Measurements from ENCODE around the gene SLC22A8. TPM values are rescaled to one million over a fixed set of nuclear protein-coding genes. Genes with fewer than 3 reads are reported as not detected.

The SLC22A8 gene
- polyA plus RNA-seq, 3 donors, result 40.9 to 54.6 (median 53.9) TPM

- DNase-seq (ENCODE audit: extremely low read depth in 1 of 11, low read depth in 9 of 11, low spot score in 4 of 11), result no peak
These were observed 14.2 kb downstream of the SLC22A8 start for GRCh38 chr11:63001456-63001855.

GRCh38 chr11:62999649-63000048, 16.0 kb downstream of the SLC22A8 start:
- no peak for DNase-seq (ENCODE audit: extremely low read depth in 1 of 11, low read depth in 9 of 11, low spot score in 4 of 11)

DNA sequence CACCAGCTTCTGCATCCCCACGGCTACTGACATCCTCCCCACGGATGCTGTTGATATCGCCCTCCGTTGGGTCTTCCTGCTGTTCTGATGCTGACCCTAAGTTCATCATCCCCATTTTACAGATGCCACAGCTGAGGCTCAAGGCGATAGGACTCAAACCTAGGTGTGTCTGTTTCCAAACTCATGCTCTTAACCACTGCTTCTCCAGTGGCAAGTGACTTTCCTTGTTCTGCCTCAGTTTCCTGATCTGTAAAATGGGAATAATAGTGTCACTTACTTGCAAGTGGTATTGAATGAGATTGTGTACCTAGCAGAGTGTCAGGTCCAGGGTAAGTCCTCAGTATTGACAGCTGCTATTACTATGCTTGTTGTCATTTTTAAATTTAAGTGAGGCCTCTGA, 16.5 kb downstream of the SLC22A8 start:
- no peak for DNase-seq (ENCODE audit: extremely low read depth in 1 of 11, low read depth in 9 of 11, low spot score in 4 of 11)

- DNase-seq (ENCODE audit: extremely low read depth in 1 of 11, low read depth in 9 of 11, low spot score in 4 of 11), result no peak
These were observed 19.4 kb downstream of the SLC22A8 start for GRCh38 chr11:62996271-62996670.

DNA sequence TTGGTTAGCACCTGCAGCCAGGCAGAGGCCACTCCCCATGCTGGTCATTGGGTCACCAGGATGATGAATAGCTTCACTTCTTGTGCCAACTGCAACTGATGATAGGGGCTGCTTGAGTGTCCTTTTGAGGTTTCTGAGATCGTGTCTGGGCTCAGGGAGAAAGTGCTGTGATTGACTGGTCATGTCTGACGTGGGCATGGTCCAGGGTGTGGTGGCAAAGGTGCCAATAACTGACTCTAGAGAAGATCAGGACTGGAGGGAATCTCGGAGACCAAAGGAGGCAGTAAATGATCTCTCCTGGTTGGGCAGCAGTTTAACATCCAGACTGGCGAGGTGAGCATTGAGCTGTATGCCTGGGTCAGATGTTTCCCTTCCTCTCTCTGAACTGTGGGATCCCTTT, 20.9 kb downstream of the SLC22A8 start:
- no peak for DNase-seq (ENCODE audit: extremely low read depth in 1 of 11, low read depth in 9 of 11, low spot score in 4 of 11)

DNA sequence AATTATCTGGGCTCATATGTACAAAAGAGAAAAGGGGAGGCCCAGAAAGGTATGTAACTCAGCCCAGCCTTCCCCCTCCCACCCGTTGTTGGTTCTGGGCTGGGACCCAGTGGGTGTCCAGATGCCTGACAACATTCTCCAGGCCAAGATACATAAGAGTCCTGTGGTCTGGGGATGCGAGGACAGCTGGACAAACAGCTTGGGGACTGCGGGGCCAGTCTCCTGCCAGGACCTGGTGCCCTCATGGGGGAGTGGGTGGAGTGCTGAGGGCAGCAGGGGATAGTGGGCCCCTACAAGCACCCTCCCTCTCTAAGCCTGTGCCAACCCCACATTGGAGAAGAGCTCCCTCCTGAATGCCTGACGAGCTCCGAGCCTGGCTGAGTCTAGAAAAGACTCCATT, 27.4 kb downstream of the SLC22A8 start:
- DNase-seq (ENCODE audit: extremely low read depth in 1 of 11, low read depth in 9 of 11, low spot score in 4 of 11), result no peak

- no peak for DNase-seq (ENCODE audit: extremely low read depth in 1 of 11, low read depth in 9 of 11, low spot score in 4 of 11)
These were observed 30.4 kb downstream of the SLC22A8 start for GRCh38 chr11:62985041-62985750.

GRCh38 chr11:62984451-62984991, 31.1 kb downstream of the SLC22A8 start, which contains the start of gene SLC22A6:
Gene SLC22A6, minus strand, starts transcription at chr11:62984967. Its CDS starts 277 bp downstream, at chr11:62984690.
- DNase-seq (ENCODE audit: extremely low read depth in 1 of 11, low read depth in 9 of 11, low spot score in 4 of 11), result no peak

DNA sequence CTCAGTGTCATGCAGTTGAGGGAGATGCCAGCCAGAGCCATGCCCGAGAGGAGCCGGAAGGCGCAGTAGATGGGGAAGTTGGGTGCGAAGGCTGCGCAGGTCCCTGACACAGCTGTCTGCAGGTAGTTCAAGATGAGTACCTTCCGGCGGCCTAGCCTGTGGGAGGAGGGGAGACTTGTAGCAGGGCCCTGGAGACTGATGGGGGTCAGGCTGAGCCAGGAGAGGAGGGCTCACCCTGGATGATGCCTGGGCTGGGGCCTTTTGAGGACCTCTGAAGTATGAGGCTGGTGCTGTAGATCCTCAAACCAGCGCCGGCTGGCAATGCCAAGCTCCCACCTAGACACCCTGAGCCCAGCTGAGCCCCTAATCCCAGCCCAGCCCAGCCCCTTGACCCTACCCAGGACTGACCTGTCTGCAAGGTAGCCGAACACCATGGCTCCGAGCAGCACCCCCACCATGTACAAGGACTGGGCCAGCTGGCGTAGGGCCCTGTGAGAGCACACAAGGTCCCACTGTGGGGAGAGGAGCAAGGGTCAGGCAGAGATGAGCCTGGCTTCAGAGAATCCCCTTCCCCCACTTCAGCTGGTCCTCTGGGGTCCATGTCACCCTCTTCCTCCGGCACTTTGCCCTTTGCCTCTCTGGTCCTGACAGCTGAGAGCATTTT, 32.0 kb downstream of the SLC22A8 start:
- no peak for DNase-seq (ENCODE audit: extremely low read depth in 1 of 11, low read depth in 9 of 11, low spot score in 4 of 11)

DNA sequence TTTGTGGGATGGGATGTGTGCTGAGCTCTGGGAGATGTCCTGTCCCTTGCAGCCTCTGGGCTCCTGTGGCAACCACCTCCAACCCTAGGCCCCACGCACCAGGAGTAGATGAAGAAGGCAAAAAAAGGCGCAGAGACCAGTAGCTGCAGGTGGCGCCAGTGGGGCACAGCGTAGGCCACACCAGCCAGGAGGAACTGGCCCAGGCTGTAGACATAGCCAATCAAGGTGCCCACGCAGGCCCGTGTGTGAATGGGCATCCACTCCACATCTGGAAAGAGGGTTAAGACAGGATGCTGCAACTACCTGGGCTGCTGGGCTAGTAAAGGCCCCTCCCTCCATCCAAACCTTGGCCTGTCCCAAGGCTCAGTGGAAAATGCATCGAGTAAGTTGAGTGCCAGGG, 33.9 kb downstream of the SLC22A8 start:
- DNase-seq (ENCODE audit: extremely low read depth in 1 of 11, low read depth in 9 of 11, low spot score in 4 of 11), result no peak

DNA sequence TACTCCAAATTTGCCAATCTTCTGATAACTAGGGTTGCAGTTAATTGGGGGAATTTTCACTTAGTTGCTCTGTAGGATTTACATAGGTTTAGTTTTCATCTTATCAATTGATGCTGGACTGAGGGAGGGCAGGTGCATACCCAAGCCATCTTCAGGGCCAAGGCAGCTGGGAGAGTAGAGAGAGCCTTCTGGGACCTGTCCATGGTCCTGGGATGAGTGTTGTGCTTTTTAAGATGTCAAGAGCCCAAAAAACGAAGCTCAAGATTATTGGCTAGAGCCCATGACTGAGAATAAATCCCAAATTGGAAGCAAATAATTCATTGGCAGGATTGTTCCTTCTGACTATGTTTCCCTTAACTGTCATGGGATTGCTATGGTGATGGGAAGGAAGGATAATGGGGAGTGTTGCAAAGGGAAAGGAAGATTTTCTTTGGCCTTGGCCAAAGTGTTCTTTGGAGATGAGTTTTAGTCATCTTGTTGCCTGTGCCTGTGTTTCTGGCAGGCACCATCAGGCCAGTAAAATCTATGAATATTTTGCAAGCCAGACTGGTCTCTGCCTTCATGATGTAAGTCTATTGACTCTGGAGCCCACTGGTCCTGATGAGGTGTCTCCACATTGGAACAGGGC, 35.4 kb downstream of the SLC22A8 start:
- no peak for DNase-seq (ENCODE audit: extremely low read depth in 1 of 11, low read depth in 9 of 11, low spot score in 4 of 11)

DNA sequence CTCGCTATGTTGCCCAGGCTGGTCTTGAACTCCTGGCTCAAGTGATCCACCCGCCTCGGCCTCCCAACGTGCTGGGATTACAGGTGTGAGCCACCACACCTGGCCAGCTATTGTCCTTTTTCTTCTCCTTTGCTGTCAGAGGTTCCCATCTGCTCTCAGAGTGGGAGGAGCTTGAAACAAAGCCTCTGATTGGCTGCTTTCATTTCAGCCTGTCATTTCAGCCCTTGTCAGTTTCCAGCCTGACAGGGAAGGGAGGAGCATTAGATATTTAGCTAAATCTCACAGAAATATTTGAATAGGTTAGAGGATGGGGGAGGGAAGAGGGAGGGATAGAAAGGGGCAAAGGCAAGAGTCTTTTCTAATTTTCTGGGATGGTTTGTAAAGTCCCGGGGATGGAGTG, 39.5 kb downstream of the SLC22A8 start:
- DNase-seq (ENCODE audit: extremely low read depth in 1 of 11, low read depth in 9 of 11, low spot score in 4 of 11), result no peak

DNA sequence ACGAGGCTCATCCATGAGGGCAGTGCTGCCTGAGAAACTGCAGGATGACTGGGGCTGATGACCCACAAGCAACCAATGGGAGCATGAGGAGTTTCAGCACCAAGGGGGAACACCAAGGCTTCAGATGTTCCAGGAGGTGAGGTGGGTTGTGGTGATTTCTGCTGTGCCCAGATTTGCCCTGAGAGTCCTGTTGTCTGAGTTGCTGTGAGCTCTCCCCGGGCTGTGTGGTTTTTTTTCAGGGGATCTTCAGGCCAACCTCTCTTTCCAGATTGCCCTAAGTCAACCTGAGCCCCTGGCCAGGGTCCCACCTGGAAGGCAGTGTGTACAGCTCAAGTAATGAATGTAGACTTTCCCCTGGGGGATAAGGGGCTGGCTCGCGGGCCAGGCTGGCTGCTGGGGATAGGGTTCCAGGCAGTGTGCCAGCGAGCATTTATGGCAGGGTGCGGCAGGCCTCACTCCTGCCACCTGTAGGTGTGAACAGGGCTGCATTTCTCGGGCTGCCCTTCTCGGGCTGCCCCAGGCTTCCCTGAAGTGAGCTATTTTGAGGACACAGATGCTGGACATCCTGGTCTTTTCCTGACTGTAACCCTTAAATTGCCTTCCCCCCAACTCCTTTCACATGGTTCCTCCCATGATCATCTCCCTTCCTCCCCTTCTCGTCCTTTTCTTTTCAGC, 40.7 kb downstream of the SLC22A8 start:
- DNase-seq (ENCODE audit: extremely low read depth in 1 of 11, low read depth in 9 of 11, low spot score in 4 of 11), result peak in 3 of 11 donors; percentile 10 to 21 (median 21)

DNA sequence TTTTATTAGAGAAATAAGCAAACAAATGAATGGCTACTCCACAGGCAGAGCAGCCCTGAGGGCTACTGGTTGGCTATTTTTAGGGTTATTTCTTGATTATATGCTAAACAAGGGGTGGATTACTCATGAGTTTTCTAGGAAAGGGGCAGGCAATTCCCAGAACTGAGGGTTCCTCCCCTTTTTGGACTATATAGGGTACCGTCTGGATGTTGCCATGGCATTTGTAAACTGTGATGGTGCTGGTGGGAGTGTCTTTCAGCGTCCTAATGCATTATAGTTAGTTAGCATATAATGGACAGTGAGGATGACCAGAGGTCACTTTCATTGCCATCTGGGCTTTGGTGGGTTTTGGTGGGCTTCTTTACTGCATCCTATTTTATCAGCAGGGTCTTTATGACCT, 50.1 kb downstream of the SLC22A8 start:
- no peak for DNase-seq (ENCODE audit: extremely low read depth in 1 of 11, low read depth in 9 of 11, low spot score in 4 of 11)

DNA sequence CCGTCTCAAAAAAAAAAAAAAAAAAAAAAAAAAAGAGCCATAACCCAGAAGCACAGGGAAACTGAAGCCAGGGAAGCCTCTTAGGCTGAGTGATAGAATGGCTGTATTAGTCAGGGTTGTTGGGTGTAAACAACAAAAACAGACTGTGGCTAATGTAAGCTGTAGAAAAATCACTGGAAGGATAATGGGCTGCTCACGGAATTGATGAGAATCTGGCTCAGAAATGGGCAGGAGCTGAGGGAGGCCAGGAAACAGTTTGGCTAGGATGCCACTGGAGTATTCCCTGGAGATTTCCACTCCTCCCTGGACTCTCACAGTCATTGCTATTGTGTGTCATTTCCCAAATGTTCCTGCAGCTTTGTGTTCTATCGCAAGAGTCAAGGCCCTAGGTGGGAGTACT, 53.2 kb downstream of the SLC22A8 start:
- DNase-seq (ENCODE audit: extremely low read depth in 1 of 11, low read depth in 9 of 11, low spot score in 4 of 11), result no peak

DNA sequence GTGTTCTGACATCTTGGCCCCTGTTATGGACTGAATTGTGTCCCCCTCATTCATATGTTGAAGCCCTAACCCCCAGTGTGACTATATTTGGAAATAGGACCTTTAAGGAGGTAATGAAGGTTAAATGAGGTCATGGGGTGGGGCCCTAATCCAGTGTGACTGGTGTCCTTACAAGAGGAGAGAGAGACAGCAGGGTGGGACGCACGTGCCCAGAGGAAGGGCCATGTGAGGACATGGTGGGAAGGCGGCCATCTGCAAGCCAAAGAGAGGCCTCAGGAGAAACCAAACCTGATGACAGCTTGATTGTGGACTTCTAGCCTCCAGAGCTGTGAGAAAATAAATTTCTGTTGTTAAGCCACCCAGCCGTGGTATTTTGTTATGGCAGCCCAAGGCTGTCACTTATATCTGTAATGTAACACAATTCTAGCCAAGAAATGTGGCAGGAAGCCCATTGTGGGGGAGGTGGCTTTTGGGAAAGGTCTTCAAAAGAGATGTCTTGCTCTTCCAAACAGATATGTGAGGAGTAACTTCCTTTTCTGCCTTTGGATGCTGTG, 54.5 kb downstream of the SLC22A8 start:
- DNase-seq (ENCODE audit: extremely low read depth in 1 of 11, low read depth in 9 of 11, low spot score in 4 of 11), result no peak

- DNase-seq (ENCODE audit: extremely low read depth in 1 of 11, low read depth in 9 of 11, low spot score in 4 of 11), result no peak
These were observed 56.1 kb downstream of the SLC22A8 start for GRCh38 chr11:62959422-62959980.

DNA sequence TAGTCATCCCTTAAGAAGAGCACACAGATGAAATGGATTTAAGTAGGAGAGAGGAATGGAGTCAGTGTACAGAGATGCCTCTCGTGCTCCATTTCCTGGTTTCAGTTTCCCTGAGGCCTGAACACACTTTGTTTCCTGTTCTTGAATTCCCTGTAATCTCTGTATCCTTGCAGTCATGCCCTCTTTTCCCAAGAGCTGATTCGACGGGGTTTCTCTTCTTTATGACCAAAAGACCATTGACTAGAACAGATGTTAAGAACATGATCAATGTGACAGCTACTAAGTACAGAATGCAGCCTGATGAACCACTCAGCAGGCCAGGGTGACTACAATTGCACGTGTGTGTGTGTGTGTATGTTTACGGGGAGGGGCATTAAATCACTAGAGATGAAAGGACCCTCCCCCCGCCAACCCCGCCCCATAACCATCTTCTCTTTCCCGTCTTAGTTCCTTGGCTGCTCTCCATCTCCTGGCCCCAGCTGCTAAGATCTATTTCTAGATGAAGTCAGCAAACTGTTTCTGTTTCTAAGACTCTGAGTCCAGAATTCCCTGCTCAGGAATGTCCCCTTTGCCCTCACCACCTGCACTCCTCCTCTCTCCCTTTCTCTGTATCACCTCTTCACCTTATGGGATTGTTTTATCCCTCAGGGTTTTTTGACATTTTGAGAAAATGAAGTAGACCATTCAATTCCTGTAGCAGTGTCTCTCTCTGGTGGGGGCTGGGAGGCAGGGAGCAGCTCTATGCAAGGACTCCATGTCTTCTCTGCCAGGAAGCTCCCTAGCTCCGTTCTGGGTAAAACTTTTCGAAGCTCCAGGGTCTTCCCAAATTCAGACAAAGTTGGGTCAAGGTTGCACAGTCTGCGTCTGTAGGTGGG, 56.9 kb downstream of the SLC22A8 start:
- DNase-seq (ENCODE audit: extremely low read depth in 1 of 11, low read depth in 9 of 11, low spot score in 4 of 11), result peak; percentile 26 to 73 (median 54)

Data from renal cortex interstitium (tissue), 11 donors.